Measurements from ENCODE around the gene A4GALT. TPM values are rescaled to one million over a fixed set of nuclear protein-coding genes. Genes with fewer than 3 reads are reported as not detected.

Gene A4GALT
- total and polyA plus RNA-seq, 2 donors from 2014 or later = 76.2 to 186 TPM

- Histone ChIP-seq H3K4me1 (ENCODE audit: control insufficient read depth in 2 of 3, insufficient read depth in 2 of 3, low read depth in 1 of 3, low read length in 3 of 3) (no peaks in the 10 kb centered on the region), H3K27ac (ENCODE audit: low read depth in 2 of 2, low read length in 2 of 2) (peak overlapping the region; percentile 9 to 57), H3K9me3 (ENCODE audit: control insufficient read depth in 2 of 3, insufficient read depth in 1 of 3, low read length in 3 of 3) (no peaks in the 10 kb centered on the region), H3K36me3 (ENCODE audit: control insufficient read depth in 2 of 3, insufficient read depth in 3 of 3, low read length in 3 of 3) (no peaks in the 10 kb centered on the region), H3K9ac (ENCODE audit: low read length in 3 of 3) (peak overlapping the region in 1 of 3 donors; percentile 46), H3K4me3 (ENCODE audit: low read length in 3 of 3) (peak overlapping the region in 2 of 3 donors; percentile 50 to 55), H3K27me3 (ENCODE audit: control insufficient read depth, insufficient read depth, low read length) (no peaks in the 10 kb centered on the region)
- peak; percentile 87 to 93 (median 90) for DNase-seq
- no peak for FAIRE-seq
- intact Hi-C loops (cut with DNase I) = no loop called here
- peak; percentile 85 for TF ChIP-seq CTCF (IDR thresholded peaks at IDR 0.05; ENCODE audit: borderline replicate concordance, extremely low read depth, insufficient read depth)
Measured at GRCh38 chr22:42661985-42662831, 58.5 kb downstream of the A4GALT start.

GRCh38 chr22:42656578-42656977, 64.1 kb downstream of the A4GALT start:
- no peak overlapping the region for H3K9ac ChIP-seq (ENCODE audit: low read length in 3 of 3)
- no peaks in the 10 kb centered on the region for H3K36me3 ChIP-seq (ENCODE audit: control insufficient read depth in 2 of 3, insufficient read depth in 3 of 3, low read length in 3 of 3)
- no peak for TF ChIP-seq CTCF (IDR thresholded peaks at IDR 0.05; ENCODE audit: borderline replicate concordance, extremely low read depth, insufficient read depth)
- FAIRE-seq (no peak), DNase-seq (no peak)
- no peak overlapping the region for H3K27ac ChIP-seq (ENCODE audit: low read depth in 2 of 2, low read length in 2 of 2)
- H3K27me3 ChIP-seq (ENCODE audit: control insufficient read depth, insufficient read depth, low read length) = no peaks in the 10 kb centered on the region
- intact Hi-C loops (cut with DNase I) = no loop called here
- no peaks in the 10 kb centered on the region for H3K9me3 ChIP-seq (ENCODE audit: control insufficient read depth in 2 of 3, insufficient read depth in 1 of 3, low read length in 3 of 3)
- no peak overlapping the region for H3K4me3 ChIP-seq (ENCODE audit: low read length in 3 of 3)
- no peaks in the 10 kb centered on the region for H3K4me1 ChIP-seq (ENCODE audit: control insufficient read depth in 2 of 3, insufficient read depth in 2 of 3, low read depth in 1 of 3, low read length in 3 of 3)

GRCh38 chr22:42655693-42656092, 65.0 kb downstream of the A4GALT start:
- DNase-seq = peak in 4 of 5 donors; percentile 50 to 65 (median 54)
- intact Hi-C loops (cut with DNase I) = no loop called here
- FAIRE-seq = no peak

More at GRCh38 chr22:42655693-42656092, 65.0 kb downstream of the A4GALT start:
- H3K27me3 ChIP-seq (ENCODE audit: control insufficient read depth, insufficient read depth, low read length) = no peaks in the 10 kb centered on the region
- H3K9me3 ChIP-seq (ENCODE audit: control insufficient read depth in 2 of 3, insufficient read depth in 1 of 3, low read length in 3 of 3) = no peaks in the 10 kb centered on the region
- no peaks in the 10 kb centered on the region for H3K36me3 ChIP-seq (ENCODE audit: control insufficient read depth in 2 of 3, insufficient read depth in 3 of 3, low read length in 3 of 3)
- H3K9ac ChIP-seq (ENCODE audit: low read length in 3 of 3) = no peak overlapping the region
- H3K4me3 ChIP-seq (ENCODE audit: low read length in 3 of 3) = no peak overlapping the region
- no peak for TF ChIP-seq CTCF (IDR thresholded peaks at IDR 0.05; ENCODE audit: borderline replicate concordance, extremely low read depth, insufficient read depth)
- H3K27ac ChIP-seq (ENCODE audit: low read depth in 2 of 2, low read length in 2 of 2) = no peak overlapping the region
- H3K4me1 ChIP-seq (ENCODE audit: control insufficient read depth in 2 of 3, insufficient read depth in 2 of 3, low read depth in 1 of 3, low read length in 3 of 3) = no peaks in the 10 kb centered on the region

All from kidney (tissue), 14 donors.